Measurements from ENCODE around the gene VAV2.

The VAV2 gene

GRCh38 chr9:133735931-133736330 is 256.2 kb downstream of the VAV2 start:
- no peak overlapping the region for H2AK5ac ChIP-seq (ENCODE audit: low read length)
- H2BK5ac ChIP-seq (ENCODE audit: low read depth, low read length, poor library complexity) = no peak overlapping the region
- H3K9me3 ChIP-seq (ENCODE audit: insufficient read depth, low read depth, low read length) = no peaks in the 10 kb centered on the region
- H3K18ac ChIP-seq (ENCODE audit: low read length) = no peak overlapping the region
- no peaks in the 10 kb centered on the region for H3K36me3 ChIP-seq (ENCODE audit: control insufficient read depth in 1 of 2, insufficient read depth in 2 of 2, low read length in 2 of 2)
- no peak overlapping the region for H2BK12ac ChIP-seq (ENCODE audit: low read length)
- no peak overlapping the region for H4K12ac ChIP-seq (ENCODE audit: low read depth, low read length)
- H4K91ac ChIP-seq (ENCODE audit: low read depth, low read length) = no peak overlapping the region
- H4K8ac ChIP-seq (ENCODE audit: low read depth, low read length) = no peak overlapping the region
- H3K4me1 ChIP-seq (ENCODE audit: control insufficient read depth in 1 of 2, insufficient read depth in 2 of 2, low read length in 2 of 2) = peaks cover 2 to 9% of the 10 kb centered on the region in 2 experiments
- no peak overlapping the region for H2AFZ ChIP-seq (ENCODE audit: insufficient read depth, low read length, poor library complexity)
- H3K4ac ChIP-seq (ENCODE audit: low read depth, low read length) = no peak overlapping the region
- H3K14ac ChIP-seq (ENCODE audit: low read length) = no peak overlapping the region
- no peaks in the 10 kb centered on the region for H3K27me3 ChIP-seq (ENCODE audit: insufficient read depth, low read length)
- H3K4me2 ChIP-seq (ENCODE audit: low read length) = no peak overlapping the region
- no peak overlapping the region for H3K4me3 ChIP-seq (ENCODE audit: low read depth, low read length)
- H2BK120ac ChIP-seq (ENCODE audit: insufficient read depth, low read length, poor library complexity) = no peak overlapping the region
- DNase-seq = no peak
- H3K27ac ChIP-seq (ENCODE audit: low read depth, low read length) = no peak overlapping the region
- H3K9ac ChIP-seq (ENCODE audit: low read length) = no peak overlapping the region
- WGBS (ENCODE audit: extremely low coverage, insufficient coverage, insufficient read length) = no CpG with 5 or more reads among the region's 8 CpGs
- no peak overlapping the region for H3K23ac ChIP-seq (ENCODE audit: low read length)
- H3K79me2 ChIP-seq (ENCODE audit: control insufficient read depth, insufficient read depth, low read length, poor library complexity) = no peaks in the 10 kb centered on the region
- H3K79me1 ChIP-seq (ENCODE audit: low read length) = no peaks in the 10 kb centered on the region

- Histone ChIP-seq H3K4me3 (ENCODE audit: low read depth, low read length) (no peak overlapping the region), H3K4me1 (ENCODE audit: control insufficient read depth in 1 of 2, insufficient read depth in 2 of 2, low read length in 2 of 2) (peaks cover 2 to 9% of the 10 kb centered on the region in 2 experiments), H2AFZ (ENCODE audit: insufficient read depth, low read length, poor library complexity) (no peak overlapping the region), H3K27ac (ENCODE audit: low read depth, low read length) (no peak overlapping the region), H3K23ac (ENCODE audit: low read length) (no peak overlapping the region), H3K36me3 (ENCODE audit: control insufficient read depth in 1 of 2, insufficient read depth in 2 of 2, low read length in 2 of 2) (no peaks in the 10 kb centered on the region), H3K27me3 (ENCODE audit: insufficient read depth, low read length) (no peaks in the 10 kb centered on the region), H3K4ac (ENCODE audit: low read depth, low read length) (no peak overlapping the region), H4K12ac (ENCODE audit: low read depth, low read length) (no peak overlapping the region), H4K8ac (ENCODE audit: low read depth, low read length) (no peak overlapping the region), H3K18ac (ENCODE audit: low read length) (no peak overlapping the region), H2BK5ac (ENCODE audit: low read depth, low read length, poor library complexity) (no peak overlapping the region), H4K91ac (ENCODE audit: low read depth, low read length) (no peak overlapping the region), H2BK12ac (ENCODE audit: low read length) (no peak overlapping the region), H3K79me2 (ENCODE audit: control insufficient read depth, insufficient read depth, low read length, poor library complexity) (no peaks in the 10 kb centered on the region), H2BK120ac (ENCODE audit: insufficient read depth, low read length, poor library complexity) (no peak overlapping the region), H3K9ac (ENCODE audit: low read length) (no peak overlapping the region), H3K4me2 (ENCODE audit: low read length) (no peak overlapping the region), H2AK5ac (ENCODE audit: low read length) (no peak overlapping the region), H3K9me3 (ENCODE audit: insufficient read depth, low read depth, low read length) (no peaks in the 10 kb centered on the region), H3K14ac (ENCODE audit: low read length) (no peak overlapping the region), H3K79me1 (ENCODE audit: low read length) (no peaks in the 10 kb centered on the region)
- no peak for DNase-seq
- WGBS (ENCODE audit: extremely low coverage, insufficient coverage, insufficient read length) = no CpG with 5 or more reads among the region's 10 CpGs
These were observed 256.7 kb downstream of the VAV2 start for GRCh38 chr9:133735415-133735775.

GRCh38 chr9:133734590-133735414 is 257.3 kb downstream of the VAV2 start:
- Histone ChIP-seq H3K9ac (ENCODE audit: low read length) (no peak overlapping the region), H2BK120ac (ENCODE audit: insufficient read depth, low read length, poor library complexity) (no peak overlapping the region), H2BK5ac (ENCODE audit: low read depth, low read length, poor library complexity) (no peak overlapping the region), H3K36me3 (ENCODE audit: control insufficient read depth in 1 of 2, insufficient read depth in 2 of 2, low read length in 2 of 2) (no peaks in the 10 kb centered on the region), H3K14ac (ENCODE audit: low read length) (no peak overlapping the region), H3K18ac (ENCODE audit: low read length) (no peak overlapping the region), H2AFZ (ENCODE audit: insufficient read depth, low read length, poor library complexity) (no peak overlapping the region), H3K79me2 (ENCODE audit: control insufficient read depth, insufficient read depth, low read length, poor library complexity) (no peaks in the 10 kb centered on the region), H3K4me3 (ENCODE audit: low read depth, low read length) (no peak overlapping the region), H3K4me2 (ENCODE audit: low read length) (no peak overlapping the region), H4K8ac (ENCODE audit: low read depth, low read length) (no peak overlapping the region), H4K91ac (ENCODE audit: low read depth, low read length) (no peak overlapping the region), H3K4ac (ENCODE audit: low read depth, low read length) (no peak overlapping the region), H3K4me1 (ENCODE audit: control insufficient read depth in 1 of 2, insufficient read depth in 2 of 2, low read length in 2 of 2) (peaks cover 2 to 9% of the 10 kb centered on the region in 2 experiments), H2AK5ac (ENCODE audit: low read length) (no peak overlapping the region), H3K9me3 (ENCODE audit: insufficient read depth, low read depth, low read length) (no peaks in the 10 kb centered on the region), H3K27ac (ENCODE audit: low read depth, low read length) (no peak overlapping the region), H4K12ac (ENCODE audit: low read depth, low read length) (no peak overlapping the region), H2BK12ac (ENCODE audit: low read length) (no peak overlapping the region), H3K23ac (ENCODE audit: low read length) (no peak overlapping the region), H3K27me3 (ENCODE audit: insufficient read depth, low read length) (no peaks in the 10 kb centered on the region), H3K79me1 (ENCODE audit: low read length) (no peaks in the 10 kb centered on the region)
- no CpG with 5 or more reads among the region's 23 CpGs for WGBS (ENCODE audit: extremely low coverage, insufficient coverage, insufficient read length)
- DNase-seq = no peak

- no CpG with 5 or more reads among the region's 21 CpGs for WGBS (ENCODE audit: extremely low coverage, insufficient coverage, insufficient read length)
- Histone ChIP-seq H4K91ac (ENCODE audit: low read depth, low read length) (no peak overlapping the region), H2AK5ac (ENCODE audit: low read length) (no peak overlapping the region), H3K36me3 (ENCODE audit: control insufficient read depth in 1 of 2, insufficient read depth in 2 of 2, low read length in 2 of 2) (no peaks in the 10 kb centered on the region), H3K4me3 (ENCODE audit: low read depth, low read length) (no peak overlapping the region), H3K27me3 (ENCODE audit: insufficient read depth, low read length) (no peaks in the 10 kb centered on the region), H3K4ac (ENCODE audit: low read depth, low read length) (no peak overlapping the region), H2AFZ (ENCODE audit: insufficient read depth, low read length, poor library complexity) (no peak overlapping the region), H3K4me2 (ENCODE audit: low read length) (no peak overlapping the region), H2BK120ac (ENCODE audit: insufficient read depth, low read length, poor library complexity) (no peak overlapping the region), H3K4me1 (ENCODE audit: control insufficient read depth in 1 of 2, insufficient read depth in 2 of 2, low read length in 2 of 2) (peaks cover 2 to 9% of the 10 kb centered on the region in 2 experiments), H3K9me3 (ENCODE audit: insufficient read depth, low read depth, low read length) (no peaks in the 10 kb centered on the region), H3K14ac (ENCODE audit: low read length) (no peak overlapping the region), H4K12ac (ENCODE audit: low read depth, low read length) (no peak overlapping the region), H2BK12ac (ENCODE audit: low read length) (no peak overlapping the region), H3K27ac (ENCODE audit: low read depth, low read length) (no peak overlapping the region), H3K23ac (ENCODE audit: low read length) (no peak overlapping the region), H3K18ac (ENCODE audit: low read length) (no peak overlapping the region), H3K79me2 (ENCODE audit: control insufficient read depth, insufficient read depth, low read length, poor library complexity) (no peaks in the 10 kb centered on the region), H3K9ac (ENCODE audit: low read length) (no peak overlapping the region), H3K79me1 (ENCODE audit: low read length) (no peaks in the 10 kb centered on the region), H4K8ac (ENCODE audit: low read depth, low read length) (no peak overlapping the region), H2BK5ac (ENCODE audit: low read depth, low read length, poor library complexity) (no peak overlapping the region)
- no peak for DNase-seq
These were observed 258.2 kb downstream of the VAV2 start for GRCh38 chr9:133733796-133734533.
